Measurements from ENCODE around the gene LAMA2. TPM values are rescaled to one million over a fixed set of nuclear protein-coding genes. Genes with fewer than 3 reads are reported as not detected.

LAMA2 gene
- total RNA-seq, 1 donor from 2014 or later, result 18.0 TPM

- Mint-ChIP-seq H3K36me3 (ENCODE audit: unreplicated experiment) (no peaks in the 10 kb centered on the region), H3K4me3 (ENCODE audit: unreplicated experiment) (no peak overlapping the region), H3K9me3 (ENCODE audit: unreplicated experiment) (no peaks in the 10 kb centered on the region), H3K27ac (ENCODE audit: unreplicated experiment) (no peak overlapping the region), H3K27me3 (ENCODE audit: unreplicated experiment) (peaks cover 12% of the 10 kb centered on the region), H3K4me1 (ENCODE audit: unreplicated experiment) (peaks cover 3% of the 10 kb centered on the region)
- DNase-seq (ENCODE audit: extremely low spot score, unreplicated experiment), result no peak
- TF ChIP-seq, protein P1, sequence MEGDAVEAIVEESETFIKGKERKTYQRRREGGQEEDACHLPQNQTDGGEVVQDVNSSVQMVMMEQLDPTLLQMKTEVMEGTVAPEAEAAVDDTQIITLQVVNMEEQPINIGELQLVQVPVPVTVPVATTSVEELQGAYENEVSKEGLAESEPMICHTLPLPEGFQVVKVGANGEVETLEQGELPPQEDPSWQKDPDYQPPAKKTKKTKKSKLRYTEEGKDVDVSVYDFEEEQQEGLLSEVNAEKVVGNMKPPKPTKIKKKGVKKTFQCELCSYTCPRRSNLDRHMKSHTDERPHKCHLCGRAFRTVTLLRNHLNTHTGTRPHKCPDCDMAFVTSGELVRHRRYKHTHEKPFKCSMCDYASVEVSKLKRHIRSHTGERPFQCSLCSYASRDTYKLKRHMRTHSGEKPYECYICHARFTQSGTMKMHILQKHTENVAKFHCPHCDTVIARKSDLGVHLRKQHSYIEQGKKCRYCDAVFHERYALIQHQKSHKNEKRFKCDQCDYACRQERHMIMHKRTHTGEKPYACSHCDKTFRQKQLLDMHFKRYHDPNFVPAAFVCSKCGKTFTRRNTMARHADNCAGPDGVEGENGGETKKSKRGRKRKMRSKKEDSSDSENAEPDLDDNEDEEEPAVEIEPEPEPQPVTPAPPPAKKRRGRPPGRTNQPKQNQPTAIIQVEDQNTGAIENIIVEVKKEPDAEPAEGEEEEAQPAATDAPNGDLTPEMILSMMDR (IDR thresholded peaks at IDR 0.05), result no peak
Observed at GRCh38 chr6:128966934-128967333, 84.0 kb downstream of the LAMA2 start.

DNA sequence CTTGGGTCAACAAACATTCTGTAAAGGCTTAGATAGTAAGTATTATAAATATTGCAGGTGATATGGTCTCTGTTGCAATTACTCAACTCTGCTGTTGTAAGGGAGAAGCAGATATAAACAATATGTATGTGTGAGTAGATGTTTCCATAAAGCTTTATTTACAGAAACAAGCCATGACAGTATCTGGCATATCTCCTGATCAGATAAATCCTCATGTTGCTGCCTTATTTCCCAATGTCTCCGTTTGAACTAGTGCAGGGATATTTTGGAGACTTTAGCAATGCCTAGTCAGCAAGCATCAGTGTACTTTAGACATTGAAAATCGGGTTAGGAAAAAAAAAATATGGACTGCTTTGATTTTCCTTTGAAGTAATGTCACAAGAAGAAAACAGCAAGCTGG is 96.1 kb downstream of the LAMA2 start:
- Mint-ChIP-seq H3K27ac (ENCODE audit: unreplicated experiment) (no peak overlapping the region), H3K4me1 (ENCODE audit: unreplicated experiment) (no peaks in the 10 kb centered on the region)
- TF ChIP-seq, protein P1 (IDR thresholded peaks at IDR 0.05), result no peak

DNA sequence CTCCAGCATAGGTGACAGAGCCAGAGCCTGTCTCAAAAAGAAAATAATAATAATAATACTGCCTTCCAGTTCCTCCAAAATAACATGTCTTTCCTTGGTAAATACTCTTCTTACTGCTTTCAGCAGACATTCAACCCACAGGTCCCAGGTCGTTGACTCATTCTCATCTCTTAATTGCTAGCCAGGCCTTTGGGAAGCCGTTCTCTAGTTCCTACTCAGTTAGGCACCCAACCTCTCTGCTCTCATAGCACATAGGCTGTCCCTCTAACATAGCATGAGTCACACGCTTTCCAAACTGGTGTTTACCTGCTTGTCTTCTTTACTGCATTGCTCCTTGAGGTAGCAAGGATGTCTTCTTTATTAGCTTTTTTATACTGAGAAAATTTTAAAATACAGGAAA is 98.8 kb downstream of the LAMA2 start:
- H3K4me3 Mint-ChIP-seq (ENCODE audit: unreplicated experiment), result no peak overlapping the region
- TF ChIP-seq, protein P1 (IDR thresholded peaks at IDR 0.05), result no peak
- H3K27me3 Mint-ChIP-seq (ENCODE audit: unreplicated experiment), result peaks cover 7% of the 10 kb centered on the region
- H3K9me3 Mint-ChIP-seq (ENCODE audit: unreplicated experiment), result no peaks in the 10 kb centered on the region
- no peaks in the 10 kb centered on the region for H3K4me1 Mint-ChIP-seq (ENCODE audit: unreplicated experiment)
- DNase-seq (ENCODE audit: extremely low spot score, unreplicated experiment), result no peak
- H3K36me3 Mint-ChIP-seq (ENCODE audit: unreplicated experiment), result no peaks in the 10 kb centered on the region
- H3K27ac Mint-ChIP-seq (ENCODE audit: unreplicated experiment), result no peak overlapping the region

More for the DNA sequence above, 96.1 kb downstream of the LAMA2 start:
- Mint-ChIP-seq H3K36me3 (ENCODE audit: unreplicated experiment) (no peaks in the 10 kb centered on the region), H3K4me3 (ENCODE audit: unreplicated experiment) (no peak overlapping the region), H3K9me3 (ENCODE audit: unreplicated experiment) (no peaks in the 10 kb centered on the region), H3K27me3 (ENCODE audit: unreplicated experiment) (peaks cover 10% of the 10 kb centered on the region)
- DNase-seq (ENCODE audit: extremely low spot score, unreplicated experiment), result no peak

DNA sequence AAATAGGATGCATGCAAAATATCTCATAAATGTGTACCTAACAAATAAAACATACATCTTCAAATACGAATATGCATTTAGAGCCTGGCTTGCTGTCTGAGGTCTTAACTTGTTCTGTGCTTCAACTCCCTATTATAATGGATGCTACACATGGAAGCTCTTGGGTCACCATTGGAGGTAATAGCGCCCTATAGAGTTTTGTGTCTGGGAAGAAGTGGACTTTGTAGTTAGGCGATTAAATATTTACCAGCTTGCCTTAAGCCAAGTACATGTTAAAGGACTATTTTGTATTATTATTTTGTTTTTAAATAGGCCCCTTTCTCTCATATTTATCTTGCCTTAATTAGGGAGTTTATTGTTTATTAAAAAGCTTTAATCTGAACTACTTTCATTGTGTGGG is 107.4 kb downstream of the LAMA2 start:
- H3K27ac Mint-ChIP-seq (ENCODE audit: unreplicated experiment), result no peak overlapping the region
- TF ChIP-seq, protein P1 (IDR thresholded peaks at IDR 0.05), result no peak
- DNase-seq (ENCODE audit: extremely low spot score, unreplicated experiment), result no peak
- H3K27me3 Mint-ChIP-seq (ENCODE audit: unreplicated experiment), result peaks cover 10% of the 10 kb centered on the region
- H3K36me3 Mint-ChIP-seq (ENCODE audit: unreplicated experiment), result no peaks in the 10 kb centered on the region
- H3K4me1 Mint-ChIP-seq (ENCODE audit: unreplicated experiment), result no peaks in the 10 kb centered on the region
- H3K4me3 Mint-ChIP-seq (ENCODE audit: unreplicated experiment), result no peak overlapping the region
- no peaks in the 10 kb centered on the region for H3K9me3 Mint-ChIP-seq (ENCODE audit: unreplicated experiment)

GRCh38 chr6:128990915-128991314 is 108.0 kb downstream of the LAMA2 start:
- Mint-ChIP-seq H3K27me3 (ENCODE audit: unreplicated experiment) (peaks cover 10% of the 10 kb centered on the region), H3K9me3 (ENCODE audit: unreplicated experiment) (peaks cover 2% of the 10 kb centered on the region), H3K27ac (ENCODE audit: unreplicated experiment) (no peak overlapping the region), H3K4me3 (ENCODE audit: unreplicated experiment) (no peak overlapping the region), H3K36me3 (ENCODE audit: unreplicated experiment) (no peaks in the 10 kb centered on the region), H3K4me1 (ENCODE audit: unreplicated experiment) (no peaks in the 10 kb centered on the region)
- TF ChIP-seq, protein P1 (IDR thresholded peaks at IDR 0.05), result no peak
- DNase-seq (ENCODE audit: extremely low spot score, unreplicated experiment), result no peak

All from osteocyte (in vitro differentiated cells).